OCI-LY1 (cell line): ENCODE measurements around the gene PARVA.

Experiments used
- H2AFZ ChIP-seq: fragments of 200-600 bp; sonication (generic), shearing (Covaris generic); 2 replicates; pipeline ENCODE4 v1.6.0; 2014; ENCODE audit warnings: antibody characterized with exemption, mild to moderate bottlenecking, low read length
- H3F3A ChIP-seq: fragments of 200-600 bp; sonication (generic), shearing (Covaris generic); 2 replicates; pipeline ENCODE4 v1.6.0; 2014; ENCODE audit warnings: mild to moderate bottlenecking, antibody characterized with exemption, low read length, moderate library complexity; ENCODE audit not compliant: insufficient read depth
- H3K27ac ChIP-seq: fragments of 200-600 bp; sonication (generic); 2 replicates; pipeline ENCODE4 v1.5.1; 2014; ENCODE audit warnings: low read length, mixed run types, mild to moderate bottlenecking, low read depth; ENCODE audit not compliant: poor library complexity, severe bottlenecking
- H3K27me3 ChIP-seq: fragments of 200-600 bp; sonication (generic); 2 replicates; pipeline ENCODE4 v1.6.0; 2014; ENCODE audit warnings: antibody characterized with exemption, mild to moderate bottlenecking, low read length, moderate library complexity; ENCODE audit not compliant: insufficient read depth
- H3K36me3 ChIP-seq: fragments of 200-600 bp; sonication (generic); 2 replicates; pipeline ENCODE4 v1.6.1; 2014; ENCODE audit warnings: mild to moderate bottlenecking, antibody characterized with exemption, low read length, moderate library complexity, mixed read lengths; ENCODE audit not compliant: insufficient read depth
- H3K4me1 ChIP-seq: fragments of 200-600 bp; sonication (generic); 2 replicates; pipeline ENCODE4 v1.5.1; 2014; ENCODE audit warnings: mild to moderate bottlenecking, low read length, moderate library complexity; ENCODE audit not compliant: insufficient read depth, severe bottlenecking
- H3K4me2 ChIP-seq: fragments of 200-600 bp; sonication (generic), shearing (Covaris generic); 2 replicates; pipeline ENCODE4 v1.6.1; 2014; ENCODE audit warnings: low read length
- H3K4me3 ChIP-seq: fragments of 200-600 bp; sonication (generic); 2 replicates; pipeline ENCODE4 v1.5.1; 2014; ENCODE audit warnings: low read length, low read depth, mild to moderate bottlenecking, mixed read lengths; ENCODE audit not compliant: poor library complexity, severe bottlenecking
- H3K79me2 ChIP-seq: fragments of 200-600 bp; shearing (Covaris generic); 2 replicates; pipeline ENCODE4 v1.6.1; 2016; ENCODE audit warnings: mixed run types, low read length, mixed read lengths; ENCODE audit not compliant: insufficient read depth
- H3K9ac ChIP-seq: fragments of 200-600 bp; sonication (generic), shearing (Covaris generic); 2 replicates; pipeline ENCODE4 v1.6.1; 2014; ENCODE audit warnings: mild to moderate bottlenecking, low read length, mixed read lengths
- H3K9me2 ChIP-seq: fragments of 200-600 bp; sonication (generic), shearing (Covaris generic); 2 replicates; pipeline ENCODE4 v1.6.1; 2014; ENCODE audit warnings: low read depth, mild to moderate bottlenecking, low read length, mixed read lengths
- H3K9me3 ChIP-seq: fragments of 200-600 bp; shearing (Covaris generic); 2 replicates; pipeline ENCODE4 v1.6.1; 2014; ENCODE audit warnings: low read length, mixed read lengths
- H4K20me1 ChIP-seq: fragments of 200-600 bp; sonication (generic), shearing (Covaris generic); 2 replicates; pipeline ENCODE4 v1.6.0; 2016; ENCODE audit warnings: mild to moderate bottlenecking, low read length; ENCODE audit not compliant: insufficient read depth
- EZH2 ChIP-seq: fragments of 200-600 bp; sonication (generic), shearing (Covaris generic); IDR thresholded peaks from 2 replicates; pipeline ENCODE4 v1.8.0; 2017; ENCODE audit warnings: borderline replicate concordance, mixed run types, mild to moderate bottlenecking, antibody characterized with exemption, low read length, moderate library complexity, mixed read lengths
- TF ChIP-seq, protein P1 (sequence below): fragments of 200-600 bp; sonication (generic), shearing (Covaris generic); IDR thresholded peaks from 2 replicates; pipeline ENCODE4 v1.5.1; 2017; ENCODE audit warnings: mild to moderate bottlenecking, antibody characterized with exemption, low read length, moderate library complexity, mixed read lengths

PARVA gene

DNA sequence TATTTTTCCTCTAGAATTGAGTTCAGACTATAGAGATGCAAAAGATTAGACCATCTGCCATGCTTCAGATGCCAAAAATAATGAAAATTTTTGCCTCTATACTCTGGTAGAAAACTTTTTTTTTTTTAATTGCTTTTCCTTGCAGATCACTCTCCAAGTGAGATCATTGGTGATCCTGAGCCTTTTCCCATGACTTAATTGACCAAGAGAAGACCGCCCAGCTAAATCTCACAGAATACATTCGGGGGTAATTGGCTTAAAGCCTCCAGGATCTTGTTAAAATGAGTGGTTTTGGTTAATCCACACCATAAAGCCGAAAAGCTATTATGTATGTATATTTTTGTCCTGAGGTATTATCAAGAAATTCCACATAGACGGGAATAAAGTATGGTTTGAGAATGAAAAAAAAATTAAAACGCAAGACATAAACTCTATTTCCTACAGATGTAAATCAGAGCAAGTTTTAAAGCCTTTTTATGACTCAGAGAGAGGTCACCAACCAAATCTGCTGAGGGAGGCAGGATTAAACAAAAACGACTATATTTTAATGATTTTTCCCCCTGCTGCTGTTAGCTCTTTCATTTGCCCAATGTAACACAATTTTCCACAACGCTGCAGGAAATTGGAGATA is 64.0 kb downstream of the PARVA start:
- Histone ChIP-seq H3K27me3 (no peaks in the 10 kb centered on the region), H2AFZ (no peak overlapping the region), H3K36me3 (no peaks in the 10 kb centered on the region), H3K9ac (no peak overlapping the region), H3K4me1 (no peaks in the 10 kb centered on the region), H3K79me2 (no peaks in the 10 kb centered on the region), H3F3A (no peaks in the 10 kb centered on the region), H3K4me2 (no peak overlapping the region), H3K9me3 (no peaks in the 10 kb centered on the region), H3K4me3 (no peak overlapping the region), H4K20me1 (no peaks in the 10 kb centered on the region), H3K27ac (no peak overlapping the region), H3K9me2 (no peaks in the 10 kb centered on the region)
- no peak for TF ChIP-seq EZH2
- TF ChIP-seq, protein P1, sequence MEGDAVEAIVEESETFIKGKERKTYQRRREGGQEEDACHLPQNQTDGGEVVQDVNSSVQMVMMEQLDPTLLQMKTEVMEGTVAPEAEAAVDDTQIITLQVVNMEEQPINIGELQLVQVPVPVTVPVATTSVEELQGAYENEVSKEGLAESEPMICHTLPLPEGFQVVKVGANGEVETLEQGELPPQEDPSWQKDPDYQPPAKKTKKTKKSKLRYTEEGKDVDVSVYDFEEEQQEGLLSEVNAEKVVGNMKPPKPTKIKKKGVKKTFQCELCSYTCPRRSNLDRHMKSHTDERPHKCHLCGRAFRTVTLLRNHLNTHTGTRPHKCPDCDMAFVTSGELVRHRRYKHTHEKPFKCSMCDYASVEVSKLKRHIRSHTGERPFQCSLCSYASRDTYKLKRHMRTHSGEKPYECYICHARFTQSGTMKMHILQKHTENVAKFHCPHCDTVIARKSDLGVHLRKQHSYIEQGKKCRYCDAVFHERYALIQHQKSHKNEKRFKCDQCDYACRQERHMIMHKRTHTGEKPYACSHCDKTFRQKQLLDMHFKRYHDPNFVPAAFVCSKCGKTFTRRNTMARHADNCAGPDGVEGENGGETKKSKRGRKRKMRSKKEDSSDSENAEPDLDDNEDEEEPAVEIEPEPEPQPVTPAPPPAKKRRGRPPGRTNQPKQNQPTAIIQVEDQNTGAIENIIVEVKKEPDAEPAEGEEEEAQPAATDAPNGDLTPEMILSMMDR, result no peak

DNA sequence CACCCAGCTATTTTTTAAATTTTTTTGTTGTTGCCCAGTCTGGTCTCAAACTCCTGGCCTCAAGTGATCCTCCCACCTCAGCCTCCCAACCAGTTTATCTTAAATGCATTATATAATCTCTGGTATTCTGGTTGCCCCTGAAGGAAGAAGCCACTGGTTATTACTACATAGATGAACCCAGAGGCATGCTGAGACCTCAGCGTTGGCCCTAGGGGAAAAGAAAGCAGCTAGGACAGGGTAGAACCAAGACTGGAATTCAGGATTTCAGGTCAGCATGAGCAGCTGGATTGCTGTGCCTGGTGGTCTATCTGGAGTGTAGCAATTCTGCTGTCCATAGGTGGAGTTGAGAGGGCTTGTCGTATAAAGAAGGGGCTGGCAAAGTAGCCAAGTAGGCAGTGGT is 67.2 kb downstream of the PARVA start:
- H3K9me3 ChIP-seq, result no peaks in the 10 kb centered on the region
- H3K79me2 ChIP-seq, result no peaks in the 10 kb centered on the region
- no peak overlapping the region for H3K9ac ChIP-seq
- H3K9me2 ChIP-seq, result no peaks in the 10 kb centered on the region
- no peaks in the 10 kb centered on the region for H3F3A ChIP-seq
- no peaks in the 10 kb centered on the region for H3K4me1 ChIP-seq
- TF ChIP-seq, protein P1, result no peak
- TF ChIP-seq EZH2, result no peak
- H4K20me1 ChIP-seq, result no peaks in the 10 kb centered on the region
- H3K4me2 ChIP-seq, result no peak overlapping the region
- H3K27me3 ChIP-seq, result no peaks in the 10 kb centered on the region
- no peak overlapping the region for H3K27ac ChIP-seq
- H2AFZ ChIP-seq, result no peak overlapping the region
- no peaks in the 10 kb centered on the region for H3K36me3 ChIP-seq
- no peak overlapping the region for H3K4me3 ChIP-seq

DNA sequence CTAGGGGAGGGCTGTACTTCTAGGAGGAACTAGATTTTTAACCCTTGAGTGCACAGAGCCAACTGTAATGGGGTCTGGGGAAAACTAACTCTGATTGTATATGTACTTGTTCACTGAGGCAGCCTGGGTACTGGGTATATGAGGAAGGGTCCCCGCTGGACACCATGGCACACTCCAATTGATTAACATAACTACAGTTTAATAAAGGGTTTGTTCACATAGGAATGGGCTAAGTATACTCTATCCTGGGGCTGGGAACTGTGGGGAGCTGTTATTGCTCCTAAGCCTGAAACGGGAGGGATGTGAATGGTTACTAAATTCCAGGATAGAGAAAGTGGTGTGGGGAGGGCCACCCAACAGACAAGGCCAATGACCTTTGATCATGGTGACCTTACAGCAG is 67.6 kb downstream of the PARVA start:
- no peaks in the 10 kb centered on the region for H3K9me2 ChIP-seq
- no peaks in the 10 kb centered on the region for H3K27me3 ChIP-seq
- no peaks in the 10 kb centered on the region for H3K36me3 ChIP-seq
- H3K9me3 ChIP-seq, result no peaks in the 10 kb centered on the region
- H3K79me2 ChIP-seq, result no peaks in the 10 kb centered on the region
- H3K9ac ChIP-seq, result no peak overlapping the region
- H4K20me1 ChIP-seq, result no peaks in the 10 kb centered on the region
- H3K4me2 ChIP-seq, result no peak overlapping the region
- no peak overlapping the region for H3K4me3 ChIP-seq
- H3K27ac ChIP-seq, result no peak overlapping the region
- H3K4me1 ChIP-seq, result no peaks in the 10 kb centered on the region
- H2AFZ ChIP-seq, result no peak overlapping the region
- H3F3A ChIP-seq, result no peaks in the 10 kb centered on the region
- no peak for TF ChIP-seq EZH2
- TF ChIP-seq, protein P1, result no peak
